Ovary (tissue), 3 donors: ENCODE measurements around the gene LRP11.

Experiments
- CTCF ChIP-seq, 3 donors: fragments of 450-650 bp in 2 of 3; fragments of 200-600 bp in 1 of 3; IDR thresholded peaks; one replicate each; pipeline versions ENCODE4 v1.5.1 to v1.8.0; 2016 to 2022; ENCODE audit warnings: antibody characterized with exemption in 3 of 3, mild to moderate bottlenecking in 1 of 3
- EP300 ChIP-seq: sonication (generic); formaldehyde crosslinking; IDR thresholded peaks from one replicate; pipeline ENCODE4 v1.6.1; 2017; ENCODE audit warnings: antibody characterized with exemption
- donor health status: DM: no; HTN: no; CAD: no.

DNA sequence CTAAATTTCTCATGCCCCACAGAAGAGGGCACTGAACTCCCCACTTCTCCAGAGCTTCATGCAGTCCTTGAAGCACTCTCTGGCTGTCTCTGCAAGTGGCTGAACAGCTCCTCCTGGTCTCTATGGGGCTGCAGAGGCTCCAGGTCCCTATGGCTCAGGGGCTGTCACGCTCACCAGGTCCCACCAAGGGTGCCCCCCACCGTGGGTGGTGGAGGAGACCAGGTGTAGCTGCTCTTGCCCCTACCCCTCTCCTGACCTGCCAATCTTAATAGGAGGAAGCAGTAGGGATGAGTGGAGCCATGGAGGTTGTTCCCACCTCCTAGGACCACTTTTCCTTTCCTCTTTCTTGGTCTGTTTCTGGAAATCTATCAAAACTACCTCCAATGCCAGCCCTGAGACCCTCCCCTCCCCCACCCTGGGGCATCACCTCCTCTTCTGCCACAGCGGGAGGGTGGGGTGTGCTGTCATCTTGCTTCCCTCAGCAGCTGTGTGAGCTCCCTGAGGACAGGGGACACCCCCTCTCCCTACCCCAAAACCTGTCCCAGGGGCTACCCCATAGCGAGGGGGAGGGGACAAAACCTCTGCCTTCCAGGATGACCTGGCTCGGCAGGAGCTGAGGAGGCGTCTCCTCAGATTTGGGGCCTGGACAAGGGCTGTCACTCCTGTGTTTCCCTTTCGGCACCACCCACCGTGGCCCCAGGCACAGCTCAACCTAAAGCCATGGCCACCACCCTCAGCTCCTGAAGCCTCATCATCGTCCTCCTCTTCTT is 45.7 kb upstream of the LRP11 start:
- TF ChIP-seq CTCF (IDR thresholded peaks at IDR 0.05) (no peak), EP300 (no peak)
